GM12878 (cell line): ENCODE results near the gene ORAI3.
A peak's percentile ranks its signal among the peaks of the same experiment; 100 is the strongest.

Experiments used
- CEBPB ChIP-seq, 2 experiments: fragments of 150-350 bp in 1 of 2; IDR thresholded peaks; 2 replicates each; pipeline ENCODE4 v1.6.1; 2012 to 2014; ENCODE audit warnings: low read depth in 2 of 2, low read length in 2 of 2, borderline replicate concordance in 1 of 2, inconsistent platforms in 1 of 2
- CREM ChIP-seq: IDR thresholded peaks from 2 replicates; pipeline ENCODE4 v1.6.1; 2014; ENCODE audit warnings: antibody characterized with exemption, low read depth
- CTCF ChIP-seq, 3 experiments: IDR thresholded peaks in 2 of 3; conservative IDR thresholded peaks in 1 of 3; 2 replicates each; pipeline ENCODE4 v1.5.1; 2011; ENCODE audit warnings: low read depth in 3 of 3, low read length in 3 of 3, mild to moderate bottlenecking in 3 of 3, control low read depth in 2 of 3, moderate library complexity in 2 of 3, inconsistent platforms in 1 of 3, mixed read lengths in 1 of 3; ENCODE audit not compliant: control insufficient read depth in 2 of 3, insufficient read depth in 1 of 3; ENCODE audit errors: extremely low read depth in 1 of 3
- ELK1 ChIP-seq: IDR thresholded peaks from 2 replicates; pipeline ENCODE4 v1.6.1; 2012; ENCODE audit warnings: low read depth, low read length, improper control_type of control experiment
- EP300 ChIP-seq, 2 experiments: fragments of 150-350 bp in 1 of 2; IDR thresholded peaks; 2 replicates each; pipeline ENCODE4 v1.6.1; 2011 to 2012; ENCODE audit warnings: low read depth in 2 of 2, low read length in 2 of 2, borderline replicate concordance in 1 of 2, improper control_type of control experiment in 1 of 2, inconsistent platforms in 1 of 2; ENCODE audit not compliant: control insufficient read depth in 1 of 2
- IRF3 ChIP-seq: fragments of 450-650 bp; IDR thresholded peaks from 2 replicates; pipeline ENCODE4 v1.6.1; 2014; ENCODE audit warnings: mild to moderate bottlenecking
- KDM1A ChIP-seq: fragments of 200-600 bp; sonication (generic); IDR thresholded peaks from 2 replicates; pipeline ENCODE4 v1.6.1; 2016; ENCODE audit warnings: borderline replicate concordance
- SMAD5 ChIP-seq: IDR thresholded peaks from 2 replicates; pipeline ENCODE4 v1.6.1; 2016; ENCODE audit warnings: antibody characterized with exemption, low read depth
- SMC3 ChIP-seq: IDR thresholded peaks from 2 replicates; pipeline ENCODE4 v1.6.1; 2011; ENCODE audit warnings: low read length, improper control_type of control experiment, borderline replicate concordance
- SP1 ChIP-seq: IDR thresholded peaks from one replicate; pipeline ENCODE4 v1.6.1; 2011; ENCODE audit warnings: low read depth, low read length
- USF1 ChIP-seq: IDR thresholded peaks from 2 replicates; pipeline ENCODE4 v1.6.1; 2011; ENCODE audit warnings: borderline replicate concordance, low read depth, mild to moderate bottlenecking, moderate library complexity, mixed read lengths, low read length; ENCODE audit not compliant: insufficient read depth; ENCODE audit errors: extremely low read length
- YBX1 ChIP-seq: fragments of 450-650 bp; IDR thresholded peaks from 2 replicates; pipeline ENCODE4 v1.6.1; 2016; ENCODE audit warnings: antibody characterized with exemption

GRCh38 chr16:30934827-30935557 lies 13.9 kb upstream of the ORAI3 start:
- peak; percentile 22; the same call in 1 of the 2 replicates for TF ChIP-seq SMC3
- TF ChIP-seq KDM1A = no peak
- no peak for TF ChIP-seq CREM
- no peak for TF ChIP-seq USF1
- TF ChIP-seq YBX1 = no peak
- TF ChIP-seq IRF3 = no peak
- no peak for TF ChIP-seq EP300 (IDR thresholded peaks at IDR 0.05; ENCODE audit: borderline replicate concordance in 1 of 2, control insufficient read depth in 1 of 2, low read depth in 2 of 2, low read length in 2 of 2)
- TF ChIP-seq SMAD5 = no peak
- TF ChIP-seq CTCF (IDR thresholded peaks at IDR 0.05 in 2 of 3, conservative IDR thresholded peaks at IDR 0.05 in 1 of 3; ENCODE audit: control insufficient read depth in 2 of 3, extremely low read depth in 1 of 3, insufficient read depth in 1 of 3, low read depth in 3 of 3, low read length in 3 of 3) = peak; percentile 48 to 58 (median 58); a peak in 5 of 6 replicates
- TF ChIP-seq CEBPB (IDR thresholded peaks at IDR 0.05; ENCODE audit: borderline replicate concordance in 1 of 2, low read depth in 2 of 2, low read length in 2 of 2) = no peak
- TF ChIP-seq ELK1 = no peak
- TF ChIP-seq SP1 = no peak
